GM12878 (cell line): ENCODE data around the gene TMEM9B. TPM values are rescaled to one million over a fixed set of nuclear protein-coding genes. Genes with fewer than 3 reads are reported as not detected.

Experiments used
- ATAC-seq: fragments of 200-7000 bp; cut with Tn5 transposase; 3 replicates; pipeline ENCODE4 v1.9.1; 2020; ENCODE audit warnings: mild to moderate bottlenecking, moderate library complexity
- BruUV-seq: library from RNA; stranded (reverse); fragments of 400-500 nt; replicated peaks from 2 replicates; lab custom pipeline; 2021; lab: Mats Ljungman, UMichigan
- CTCF ChIA-PET: fragments of 300-600 bp; sonication (Branson Sonifier 250); formaldehyde crosslinking; extraction: SDS; loops from one replicate; lab custom pipeline; 2021; ENCODE audit warnings: inconsistent platforms; lab: Yijun Ruan, JAX
- POLR2A ChIA-PET: fragments of 350-600 bp; formaldehyde crosslinking; extraction: SDS; loops from one replicate; lab custom pipeline; 2021; ENCODE audit warnings: inconsistent platforms; lab: Charles Lee
- RAD21 ChIA-PET: fragments of 300-600 bp; sonication (Branson Sonifier 250); formaldehyde crosslinking; loops from one replicate; lab custom pipeline; 2023; ENCODE audit warnings: antibody characterized with exemption; ENCODE audit not compliant: unreplicated experiment; lab: Charles Lee
- SMC1A ChIA-PET: fragments of 300-600 bp; sonication (Branson Sonifier 250); formaldehyde crosslinking; loops from one replicate; lab custom pipeline; 2023; ENCODE audit not compliant: unreplicated experiment, uncharacterized antibody; lab: Charles Lee
- DNase-seq: peaks from one replicate; pipeline ENCODE4 v3.0.0-alpha.2; 2011; ENCODE audit warnings: low read depth, low spot score
- FAIRE-seq: peaks from 3 replicates; lab custom pipeline; 2011; peaks lifted over from hg19 to GRCh38; lab: Jason Lieb, UNC
- H2AFZ ChIP-seq: 2 replicates; pipeline ENCODE4 v1.6.0; 2011; ENCODE audit warnings: low read depth, low read length, control low read depth; ENCODE audit not compliant: control insufficient read depth
- H3K27ac ChIP-seq: 2 replicates; pipeline ENCODE4 v1.5.1; 2011; ENCODE audit warnings: control low read depth; ENCODE audit not compliant: control insufficient read depth, insufficient read depth
- H3K27me3 ChIP-seq, 2 experiments: replicated peaks in 1 of 2; 2 replicates each; pipeline versions ENCODE4 v1.6.0 to v1.6.1; 2011; ENCODE audit warnings: low read length in 1 of 2; ENCODE audit not compliant: control insufficient read depth in 2 of 2, insufficient read depth in 2 of 2
- H3K36me3 ChIP-seq, 2 experiments: 2 replicates each; pipeline ENCODE4 v1.5.1; 2011; ENCODE audit warnings: low read length in 1 of 2; ENCODE audit not compliant: control insufficient read depth in 2 of 2, insufficient read depth in 2 of 2
- H3K4me1 ChIP-seq: 2 replicates; pipeline ENCODE4 v1.6.1; 2011; ENCODE audit warnings: mild to moderate bottlenecking, low read length, moderate library complexity, mixed read lengths; ENCODE audit not compliant: control insufficient read depth, insufficient read depth
- H3K4me2 ChIP-seq: 2 replicates; pipeline ENCODE4 v1.6.0; 2011; ENCODE audit warnings: control low read depth; ENCODE audit not compliant: control insufficient read depth, insufficient read depth
- H3K4me3 ChIP-seq: fragments of 200-600 bp; sonication (generic); 2 replicates; pipeline ENCODE4 v1.5.1; 2016
- H3K79me2 ChIP-seq: 2 replicates; pipeline ENCODE4 v1.6.0; 2011; ENCODE audit warnings: low read length; ENCODE audit not compliant: control insufficient read depth, insufficient read depth
- H3K9ac ChIP-seq: 2 replicates; pipeline ENCODE4 v1.8.0; 2011; ENCODE audit warnings: low read length, control low read depth, mixed read lengths; ENCODE audit not compliant: control insufficient read depth, insufficient read depth
- H3K9me3 ChIP-seq: replicated peaks from 3 replicates; pipeline ENCODE4 v1.5.1; 2011; ENCODE audit warnings: mild to moderate bottlenecking, low read length; ENCODE audit not compliant: control insufficient read depth, insufficient read depth
- H4K20me1 ChIP-seq: 2 replicates; pipeline ENCODE4 v1.6.0; 2011; ENCODE audit not compliant: control insufficient read depth, insufficient read depth
- CREB1 ChIP-seq: IDR thresholded peaks from 2 replicates; pipeline ENCODE4 v1.6.1; 2012; ENCODE audit warnings: low read depth, mild to moderate bottlenecking, inconsistent platforms
- NR2C1 ChIP-seq: fragments of 450-650 bp; IDR thresholded peaks from 2 replicates; pipeline ENCODE4 v1.6.1; 2017; ENCODE audit warnings: antibody characterized with exemption, mild to moderate bottlenecking, moderate library complexity
- POLR2AphosphoS5 ChIP-seq: IDR thresholded peaks from 2 replicates; pipeline ENCODE4 v1.6.1; 2011; ENCODE audit warnings: mild to moderate bottlenecking, low read length, inconsistent platforms
- SREBF2 ChIP-seq: IDR thresholded peaks from 2 replicates; pipeline ENCODE4 v1.6.1; 2012; ENCODE audit warnings: mild to moderate bottlenecking, low read length
- WGBS: methylation state at CpG from one replicate; pipeline ENCODE4 v1.1.6; 2016; ENCODE audit warnings: low lambda C conversion rate; ENCODE audit not compliant: insufficient replicate concordance, insufficient coverage; ENCODE audit errors: missing lambda C conversion rate; 5-methylcytosine and 5-hydroxymethylcytosine counted together
- in situ Hi-C: fragments of 300-500 bp; cut with MboI; formaldehyde crosslinking; loops from 9 replicates; pipeline ENCODE4 v1.14.3; 2018; ENCODE audit warnings: mixed read lengths
- intact Hi-C: fragments of 100-400 bp; cut with micrococcal nuclease; formaldehyde crosslinking; loops from one replicate; pipeline ENCODE4 v1.14.2; 2022; ENCODE audit not compliant: unreplicated experiment
- polyA plus RNA-seq, 11 experiments: library from polyadenylated mRNA; depleted of rRNA in 4 of 11; unstranded in 6 of 11; stranded (reverse) in 5 of 11; fragments of >200 nt; fragmentation: Nextera tagmentation in 4 of 11; fragmentation: Illumina TruSeq in 1 of 11; extraction: Ambion mirVana in 4 of 11; extraction: Trizol in 1 of 11; gene quantifications; 1 replicate in 1 of 11; 2 replicates in 10 of 11; pipeline versions ENCODE4 v1.2.1 to v1.2.3, GENCODE V29; 2011 to 2016; ENCODE audit warnings: inconsistent platforms in 2 of 11, missing spikeins in 2 of 11, low read depth in 1 of 11
- total RNA-seq, 4 experiments: library from RNA; depleted of rRNA in 3 of 4; stranded (reverse); fragments of >200 nt in 3 of 4; fragmentation: Illumina TruSeq in 1 of 4; extraction: Trizol in 1 of 4; gene quantifications; 2 replicates each; pipeline versions ENCODE4 v1.2.1 to v1.2.3, GENCODE V29; 2013 to 2021
- TF ChIP-seq, protein P1 (sequence below): fragments of 450-650 bp; IDR thresholded peaks from 2 replicates; pipeline ENCODE4 v1.6.1; 2017; ENCODE audit warnings: mild to moderate bottlenecking

The TMEM9B gene
- total and polyA plus RNA-seq, 10 of the 15 experiments (the other 5 are each of a cell fraction or from before 2014, with no cell fraction given), result 11.5 to 54.0 (median 30.0) TPM

DNA sequence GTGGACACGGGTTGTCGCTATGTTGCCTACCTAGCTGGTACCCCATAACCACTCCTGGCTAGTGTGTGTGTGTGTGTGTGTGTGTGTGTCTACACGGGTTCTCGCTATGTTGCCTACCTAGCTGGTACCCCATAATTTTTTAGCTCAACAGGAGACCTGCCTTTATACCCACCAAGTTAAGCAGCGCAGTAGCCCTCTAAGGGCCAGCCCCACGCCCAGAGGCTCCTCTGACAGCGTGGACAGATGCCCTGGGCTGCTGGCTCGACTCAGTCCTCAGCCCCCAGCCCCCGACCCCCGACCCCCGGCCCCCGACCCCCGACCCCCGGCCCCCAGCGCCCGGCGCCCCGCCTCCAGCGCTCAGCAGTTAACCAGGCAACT, 53.6 kb downstream of the TMEM9B start:
- H3K4me1 ChIP-seq, result peaks cover 11% of the 10 kb centered on the region
- no peak for TF ChIP-seq POLR2AphosphoS5
- no peak for TF ChIP-seq CREB1
- TF ChIP-seq, protein P1, sequence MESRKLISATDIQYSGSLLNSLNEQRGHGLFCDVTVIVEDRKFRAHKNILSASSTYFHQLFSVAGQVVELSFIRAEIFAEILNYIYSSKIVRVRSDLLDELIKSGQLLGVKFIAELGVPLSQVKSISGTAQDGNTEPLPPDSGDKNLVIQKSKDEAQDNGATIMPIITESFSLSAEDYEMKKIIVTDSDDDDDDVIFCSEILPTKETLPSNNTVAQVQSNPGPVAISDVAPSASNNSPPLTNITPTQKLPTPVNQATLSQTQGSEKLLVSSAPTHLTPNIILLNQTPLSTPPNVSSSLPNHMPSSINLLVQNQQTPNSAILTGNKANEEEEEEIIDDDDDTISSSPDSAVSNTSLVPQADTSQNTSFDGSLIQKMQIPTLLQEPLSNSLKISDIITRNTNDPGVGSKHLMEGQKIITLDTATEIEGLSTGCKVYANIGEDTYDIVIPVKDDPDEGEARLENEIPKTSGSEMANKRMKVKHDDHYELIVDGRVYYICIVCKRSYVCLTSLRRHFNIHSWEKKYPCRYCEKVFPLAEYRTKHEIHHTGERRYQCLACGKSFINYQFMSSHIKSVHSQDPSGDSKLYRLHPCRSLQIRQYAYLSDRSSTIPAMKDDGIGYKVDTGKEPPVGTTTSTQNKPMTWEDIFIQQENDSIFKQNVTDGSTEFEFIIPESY, result no peak
- TF ChIP-seq NR2C1, result 0 out of 2 replicates have a peak, but pooled peaks have one; percentile 18
- no peak for TF ChIP-seq SREBF2
- TF ChIP-seq, all 136 proteins: peak for 1
- ATAC-seq (peak; percentile 26), DNase-seq (no peak), FAIRE-seq (no peak)
- Histone ChIP-seq H3K4me3 (peak overlapping the region; percentile 62), H3K27ac (no peak overlapping the region), H2AFZ (peak overlapping the region; percentile 83), H4K20me1 (no peaks in the 10 kb centered on the region), H3K9me3 (no peaks in the 10 kb centered on the region), H3K9ac (peak overlapping the region; percentile 45; the same call in 1 of the 2 replicates), H3K79me2 (peaks cover 8% of the 10 kb centered on the region), H3K36me3 (peaks cover 0 to 3% of the 10 kb centered on the region in 2 experiments; a peak in 1 of 4 replicates), H3K4me2 (peak overlapping the region; percentile 88), H3K27me3 (no peaks in the 10 kb centered on the region; a peak in 1 of 4 replicates)
- intact Hi-C loops, result loop anchor here (5.0 kb wide), 1 partner anchor 223 kb away; no protein-coding TSS in a partner anchor
- CTCF ChIA-PET, result interaction anchor here (0.6 to 6.9 kb wide), 3 partner anchors 48 to 690 kb away, joined by 3 to 196 read pairs (median 61); no protein-coding TSS in a partner anchor
- BruUV-seq, result no TSS peak
- RAD21 ChIA-PET, result interaction anchor here (0.6 to 5.8 kb wide), 6 partner anchors 23 to 228 kb away, joined by 3 to 97 read pairs (median 4); partner anchors contain the start of genes RPL27A, TMEM9B and TRIM66
- in situ Hi-C loops, result no loop called here
- POLR2A ChIA-PET, result interaction anchor here (0.6 to 1.3 kb wide), 4 partner anchors 49 to 402 kb away, joined by 3 read pairs; partner anchors contain the start of genes RPL27A and TRIM66
- WGBS, result 2% methylated on average over 6 of the region's 19 CpGs
- SMC1A ChIA-PET, result interaction anchor here (1.1 kb wide), 1 partner anchor 48 kb away, joined by 3 read pairs; no protein-coding TSS in a partner anchor
